ENCODE results near the gene NOXO1.
"Not testable (repeated sequence)": the region's sequence is repeated elsewhere in the genome, so short reads cannot be mapped to it uniquely, and the experiment has no call there.

The NOXO1 gene, protein sequence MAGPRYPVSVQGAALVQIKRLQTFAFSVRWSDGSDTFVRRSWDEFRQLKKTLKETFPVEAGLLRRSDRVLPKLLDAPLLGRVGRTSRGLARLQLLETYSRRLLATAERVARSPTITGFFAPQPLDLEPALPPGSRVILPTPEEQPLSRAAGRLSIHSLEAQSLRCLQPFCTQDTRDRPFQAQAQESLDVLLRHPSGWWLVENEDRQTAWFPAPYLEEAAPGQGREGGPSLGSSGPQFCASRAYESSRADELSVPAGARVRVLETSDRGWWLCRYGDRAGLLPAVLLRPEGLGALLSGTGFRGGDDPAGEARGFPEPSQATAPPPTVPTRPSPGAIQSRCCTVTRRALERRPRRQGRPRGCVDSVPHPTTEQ

DNA sequence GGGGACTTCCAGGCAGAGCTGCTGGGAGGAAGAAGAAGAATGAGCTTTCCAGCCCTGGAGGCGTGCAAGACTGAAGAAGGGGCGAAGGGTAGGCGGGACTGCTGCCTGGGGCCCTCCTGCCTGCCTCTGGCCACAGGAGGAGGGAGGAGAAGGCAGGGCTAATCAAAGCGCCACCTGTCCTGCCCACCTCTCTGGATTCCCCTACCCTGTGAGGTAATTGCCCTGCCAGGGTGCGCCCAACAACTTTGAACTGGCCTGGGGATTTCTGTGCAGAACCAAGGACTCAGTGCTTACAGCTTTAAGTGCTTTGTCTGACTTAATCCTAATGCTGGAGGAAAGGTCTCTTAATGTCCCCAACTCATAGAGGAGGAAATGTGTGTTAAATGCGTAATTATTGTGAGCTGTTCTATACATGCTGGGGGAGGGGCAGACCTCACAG is at the start of gene NOXO1:
NOXO1 (minus strand) TSS at position 72 of the 439 bp plus-strand sequence. CDS start 290 bp downstream, outside the sequence.
- DNase-seq (ENCODE audit: low spot score), result no peak

DNA sequence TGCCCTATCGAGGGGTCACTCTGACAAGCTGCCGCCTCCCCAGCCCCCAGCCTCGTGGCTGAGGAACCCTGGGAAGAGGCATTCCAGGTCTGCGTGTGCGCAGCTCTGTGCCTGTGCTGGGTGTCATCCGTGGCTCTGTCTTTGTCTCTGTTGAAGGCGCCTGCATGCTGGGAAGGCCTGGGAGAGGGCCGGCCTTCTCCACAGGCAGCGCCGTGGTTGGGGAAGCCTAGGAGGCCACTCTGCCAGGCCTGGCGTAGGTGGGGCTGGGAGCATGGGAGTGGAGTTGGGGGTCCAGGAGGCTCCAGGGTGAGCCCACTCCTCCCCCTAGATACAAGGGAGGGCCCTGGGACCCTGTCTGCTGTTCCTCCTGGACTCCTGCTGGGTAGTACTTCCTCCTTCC is 48.8 kb upstream of the NOXO1 start:
- DNase-seq (ENCODE audit: low spot score), result no peak

DNA sequence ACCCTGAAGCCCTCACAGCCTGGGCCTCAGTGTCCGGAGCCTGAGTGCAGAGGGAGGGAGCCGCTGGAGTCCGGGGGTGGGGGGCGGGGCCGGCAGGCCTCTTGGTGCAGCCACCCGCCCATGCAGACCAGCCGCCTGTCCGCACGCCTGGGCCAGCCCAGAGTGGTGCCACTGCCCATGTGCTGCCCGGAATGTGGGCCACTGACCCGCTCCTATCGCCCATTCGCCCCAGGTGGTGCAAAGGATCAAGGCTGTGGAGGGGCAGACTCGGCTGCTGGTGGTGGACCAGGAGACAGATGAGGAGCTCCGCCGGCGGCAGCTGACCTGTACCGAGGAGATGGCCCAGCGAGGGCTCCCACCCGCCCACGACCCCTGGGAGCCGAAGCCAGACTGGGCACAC is 48.1 kb upstream of the NOXO1 start:
- DNase-seq (ENCODE audit: low spot score), result no peak

DNA sequence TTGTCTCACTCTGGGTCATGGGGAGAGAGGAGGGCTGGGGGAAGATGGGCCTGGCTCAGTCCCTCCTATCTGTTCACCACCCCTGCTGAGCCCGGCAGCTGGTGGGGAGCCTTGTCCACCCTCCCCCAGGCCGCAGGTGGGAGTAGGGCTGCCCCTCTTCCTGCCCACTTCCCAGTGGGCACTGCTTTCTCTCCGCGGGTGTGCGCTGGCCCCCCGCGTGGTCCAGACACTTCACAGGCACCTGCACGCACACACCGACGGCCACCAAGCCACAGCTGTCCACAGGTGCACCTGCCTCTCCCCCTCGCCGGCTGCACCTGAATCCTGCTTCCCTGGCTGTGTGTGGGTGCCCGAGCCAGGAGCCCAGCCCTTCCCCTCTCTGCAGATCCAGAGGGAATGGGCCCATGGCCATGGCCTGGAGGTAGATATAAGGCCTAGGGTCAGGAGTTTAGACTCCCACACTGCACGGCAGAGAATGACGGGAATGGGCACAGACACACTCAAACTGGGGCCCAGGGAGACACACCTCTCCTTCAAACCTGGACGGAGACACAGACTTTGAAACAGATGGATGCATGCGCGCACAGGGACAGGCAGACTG is 47.5 kb upstream of the NOXO1 start:
- DNase-seq (ENCODE audit: low spot score), result no peak

DNA sequence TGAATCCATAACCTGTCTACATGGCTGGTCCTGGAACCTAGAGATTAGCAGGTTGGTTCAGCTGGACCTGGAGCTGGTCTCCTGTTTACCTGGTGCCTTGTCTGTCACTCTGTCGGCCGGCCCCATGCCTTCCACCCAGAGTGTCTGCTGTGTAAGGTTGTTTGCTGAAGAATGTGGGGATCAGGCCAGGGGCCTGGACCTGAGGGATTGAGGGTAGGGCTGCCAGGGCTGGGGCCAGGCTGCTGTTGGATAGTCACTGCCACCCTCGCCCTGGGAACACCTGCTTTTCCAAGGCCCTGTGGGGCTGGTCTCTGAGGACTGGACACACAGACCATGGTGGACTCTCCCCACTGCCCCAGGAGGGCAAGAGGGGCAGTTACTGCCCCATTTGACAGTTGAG is 46.9 kb upstream of the NOXO1 start:
- no peak for DNase-seq (ENCODE audit: low spot score)

DNA sequence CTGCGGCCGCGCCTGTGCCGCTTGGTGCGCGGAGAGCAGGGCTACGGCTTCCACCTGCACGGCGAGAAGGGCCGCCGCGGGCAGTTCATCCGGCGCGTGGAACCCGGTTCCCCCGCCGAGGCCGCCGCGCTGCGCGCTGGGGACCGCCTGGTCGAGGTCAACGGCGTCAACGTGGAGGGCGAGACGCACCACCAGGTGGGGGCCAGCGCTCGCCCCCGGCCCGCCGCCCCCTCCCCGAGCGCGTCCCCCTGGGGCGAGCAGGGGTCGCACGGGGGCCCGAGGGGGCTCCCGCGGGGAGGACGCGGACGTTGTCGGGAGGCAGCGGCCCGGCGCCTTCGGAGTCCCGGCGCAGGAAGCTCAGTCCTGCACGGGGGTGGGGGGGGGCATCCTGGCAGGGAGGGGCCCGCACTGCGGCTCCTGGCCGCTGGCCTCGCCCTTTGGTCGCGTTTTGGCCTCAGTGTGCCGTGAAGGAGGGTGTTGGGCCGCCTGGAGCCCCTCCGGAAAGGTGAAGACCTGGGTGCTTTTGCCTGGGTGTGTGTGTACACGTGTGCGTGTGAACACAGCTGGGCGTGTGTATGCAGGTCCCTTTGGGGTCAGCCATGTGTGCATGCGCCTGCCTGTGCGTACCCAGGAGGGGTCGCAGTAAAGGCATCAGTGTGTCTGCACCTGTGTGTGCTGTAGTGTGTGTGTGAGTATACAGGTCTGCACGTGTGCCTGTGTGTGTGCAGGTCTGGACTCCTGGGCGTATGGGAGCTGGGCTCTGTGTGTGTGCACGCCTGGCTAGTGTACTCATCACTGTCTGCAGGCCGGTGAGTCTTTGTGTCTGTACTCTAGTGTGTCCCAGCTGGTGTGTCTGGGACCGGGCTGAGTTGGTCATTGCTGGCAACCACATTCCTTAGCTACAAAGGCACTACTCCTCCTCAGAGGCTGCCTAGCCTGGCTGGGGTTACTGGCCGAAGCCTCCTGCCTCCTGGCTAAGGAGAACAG is 46.0 kb upstream of the NOXO1 start:
- no peak for DNase-seq (ENCODE audit: low spot score)

DNA sequence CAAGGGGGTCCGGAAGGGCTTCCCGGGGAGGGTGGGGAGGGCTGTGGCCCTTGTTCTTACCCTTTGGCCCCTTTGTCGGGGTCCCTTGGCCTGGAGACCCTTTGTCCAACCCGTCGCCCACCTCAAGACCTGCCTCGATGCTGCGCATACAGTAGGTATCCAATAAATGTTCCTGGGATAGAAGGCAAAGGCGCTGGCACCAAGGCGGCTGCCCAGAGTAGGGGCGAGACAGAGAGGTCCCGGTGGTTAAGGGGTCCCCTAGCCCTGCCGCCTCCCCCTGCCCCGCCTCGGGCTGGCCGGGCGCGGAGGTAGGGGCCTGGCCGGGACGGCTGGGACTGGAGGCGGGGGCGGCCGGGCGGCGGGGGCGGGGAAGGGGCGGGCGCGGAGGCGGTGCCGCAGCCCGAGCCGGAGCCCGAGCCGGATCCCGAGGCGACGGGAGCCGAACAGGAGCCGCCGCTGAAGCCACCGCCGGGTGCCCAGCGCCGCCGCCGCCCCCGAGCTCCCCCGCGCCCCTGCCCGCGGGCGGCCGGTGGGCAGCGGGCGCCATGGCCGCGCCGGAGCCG is 45.3 kb upstream of the NOXO1 start, which contains the start of gene NHERF2:
NHERF2 (plus strand) TSS at position 442 of the 563 bp plus-strand sequence; CDS start at position 546, 104 bp downstream.
- DNase-seq (ENCODE audit: low spot score), result peak; percentile 33

DNA sequence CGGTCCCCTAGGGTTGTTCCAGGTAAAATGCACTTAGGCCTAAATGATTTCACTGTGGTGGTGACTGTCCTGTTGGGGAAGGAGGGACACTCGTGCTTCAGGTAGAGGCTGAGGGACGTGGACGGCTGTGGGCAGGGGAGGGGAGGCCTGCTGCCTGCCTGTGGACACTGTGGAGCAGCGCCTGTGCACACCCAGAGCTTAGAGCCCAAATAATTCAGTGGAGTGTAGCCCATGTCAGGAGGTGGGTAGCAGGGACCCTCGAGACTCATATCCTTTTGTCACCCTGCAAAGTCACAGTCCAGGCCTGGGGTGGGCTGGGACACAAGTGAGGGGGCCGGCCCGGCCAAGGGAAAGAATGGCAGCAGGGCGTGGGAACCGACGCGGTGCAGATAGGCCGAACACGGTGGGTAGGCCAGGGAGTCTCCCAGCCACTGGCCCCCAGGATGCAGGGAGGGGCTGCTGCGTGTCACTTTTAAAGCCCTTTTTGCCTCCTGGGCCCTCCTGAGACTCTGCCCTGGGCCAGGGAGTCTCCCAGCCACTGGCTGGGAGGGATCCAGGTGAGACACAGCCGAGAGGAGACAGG is 44.7 kb upstream of the NOXO1 start:
- DNase-seq (ENCODE audit: low spot score), result no peak

DNA sequence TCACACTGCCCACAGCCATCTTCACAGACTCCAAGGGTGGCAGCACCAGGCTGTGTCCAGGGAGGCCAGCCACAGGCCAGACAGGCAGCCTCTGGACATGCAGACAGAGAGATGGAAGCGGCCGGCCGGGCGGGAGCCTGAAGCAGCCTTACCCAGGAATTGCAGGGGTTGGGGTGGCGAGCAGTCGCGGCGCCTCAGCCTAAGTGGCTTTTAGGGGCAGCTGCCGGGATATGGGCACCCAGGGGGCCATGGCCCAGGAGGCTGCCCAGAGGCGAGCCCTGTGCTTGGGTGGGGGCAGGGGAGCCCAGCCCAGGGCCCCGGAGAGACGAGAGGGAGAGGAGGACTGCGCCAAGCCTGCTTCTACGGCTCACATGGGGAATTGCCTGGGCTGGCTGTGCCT is 44.0 kb upstream of the NOXO1 start:
- no peak for DNase-seq (ENCODE audit: low spot score)

DNA sequence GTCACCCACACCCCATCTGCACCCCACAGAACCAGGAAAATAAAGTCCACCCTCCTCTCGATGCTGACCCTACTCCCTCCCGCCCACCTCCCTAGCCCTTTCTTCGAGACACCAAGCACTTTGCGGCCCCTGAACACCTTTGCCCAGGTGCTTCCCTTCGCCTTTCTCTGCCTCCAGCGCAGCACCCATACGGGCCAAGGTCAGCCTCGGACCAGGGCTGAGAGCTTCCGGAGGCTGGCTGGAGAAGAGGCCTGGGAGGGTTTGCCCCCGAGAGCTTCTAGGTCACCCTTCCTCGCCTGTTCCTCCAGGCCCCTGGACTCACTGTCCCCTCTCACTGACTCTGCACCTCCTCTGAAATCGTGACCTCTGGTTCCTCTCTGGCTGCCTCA is 42.8 kb upstream of the NOXO1 start:
- no peak for DNase-seq (ENCODE audit: low spot score)

DNA sequence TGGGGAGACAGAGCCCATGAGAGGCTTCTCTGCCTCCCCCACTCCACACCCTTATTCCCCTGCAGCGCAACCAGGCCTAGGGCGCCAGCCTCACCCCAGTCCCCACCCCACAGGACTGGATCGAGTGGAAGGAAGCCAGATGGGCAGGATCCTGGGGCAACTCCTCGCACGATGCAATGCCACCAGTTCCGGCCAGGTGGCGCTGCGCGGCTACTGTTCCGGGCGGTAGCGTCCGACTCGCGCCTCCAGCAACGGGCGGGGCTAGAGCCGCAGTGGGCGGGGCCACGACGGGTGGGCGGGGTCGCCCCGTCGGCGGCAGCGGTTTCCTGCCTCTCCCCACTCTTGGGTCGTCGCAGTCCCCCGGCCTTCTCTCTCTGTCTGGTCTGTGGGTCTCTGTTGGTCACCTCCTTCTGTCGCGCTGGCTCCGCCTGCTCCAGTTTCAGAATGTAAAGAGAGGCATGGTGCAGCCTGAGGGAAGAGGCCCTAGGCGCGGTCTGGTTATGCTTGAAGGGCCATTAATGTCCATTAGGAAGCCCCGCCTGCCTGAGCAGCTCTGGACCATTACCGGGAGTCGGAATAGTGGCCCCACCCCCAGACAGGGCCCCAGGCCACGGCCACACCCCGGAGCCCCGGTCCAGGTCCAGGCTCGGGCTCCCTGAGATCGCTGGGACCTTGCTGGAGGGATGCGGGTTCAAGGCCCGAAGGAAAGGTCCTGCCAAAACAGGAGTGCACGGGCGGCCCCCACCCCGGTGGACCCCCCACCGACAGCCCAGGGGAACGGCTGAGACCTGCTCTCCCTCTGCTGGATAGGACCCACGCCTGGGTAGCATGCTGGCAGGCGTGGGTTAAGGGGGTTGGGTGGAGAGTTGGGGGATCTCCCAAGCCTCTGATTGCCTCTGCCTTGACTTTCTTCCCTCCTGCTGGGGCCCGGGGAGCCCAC is 42.1 kb upstream of the NOXO1 start:
- peak; percentile 94 for DNase-seq (ENCODE audit: low spot score)

DNA sequence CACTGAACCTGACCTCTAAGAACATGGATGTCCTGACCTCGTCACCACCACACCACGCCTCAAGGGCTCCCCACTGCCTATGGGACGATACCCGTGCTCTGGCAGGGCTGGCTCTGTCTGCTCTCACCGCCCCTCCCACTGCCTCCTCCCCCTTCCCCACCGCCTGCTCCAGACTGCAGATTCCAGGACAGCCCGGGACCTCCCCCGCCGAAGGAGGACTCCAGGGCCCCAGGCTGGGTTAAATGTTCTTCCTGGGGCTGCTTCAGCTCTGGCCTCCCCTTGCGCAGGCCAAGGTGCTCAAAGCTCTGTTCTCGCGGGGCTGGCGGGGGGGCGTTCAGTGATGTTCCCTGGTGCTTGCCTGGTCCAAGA is 41.4 kb upstream of the NOXO1 start:
- DNase-seq (ENCODE audit: low spot score), result no peak

DNA sequence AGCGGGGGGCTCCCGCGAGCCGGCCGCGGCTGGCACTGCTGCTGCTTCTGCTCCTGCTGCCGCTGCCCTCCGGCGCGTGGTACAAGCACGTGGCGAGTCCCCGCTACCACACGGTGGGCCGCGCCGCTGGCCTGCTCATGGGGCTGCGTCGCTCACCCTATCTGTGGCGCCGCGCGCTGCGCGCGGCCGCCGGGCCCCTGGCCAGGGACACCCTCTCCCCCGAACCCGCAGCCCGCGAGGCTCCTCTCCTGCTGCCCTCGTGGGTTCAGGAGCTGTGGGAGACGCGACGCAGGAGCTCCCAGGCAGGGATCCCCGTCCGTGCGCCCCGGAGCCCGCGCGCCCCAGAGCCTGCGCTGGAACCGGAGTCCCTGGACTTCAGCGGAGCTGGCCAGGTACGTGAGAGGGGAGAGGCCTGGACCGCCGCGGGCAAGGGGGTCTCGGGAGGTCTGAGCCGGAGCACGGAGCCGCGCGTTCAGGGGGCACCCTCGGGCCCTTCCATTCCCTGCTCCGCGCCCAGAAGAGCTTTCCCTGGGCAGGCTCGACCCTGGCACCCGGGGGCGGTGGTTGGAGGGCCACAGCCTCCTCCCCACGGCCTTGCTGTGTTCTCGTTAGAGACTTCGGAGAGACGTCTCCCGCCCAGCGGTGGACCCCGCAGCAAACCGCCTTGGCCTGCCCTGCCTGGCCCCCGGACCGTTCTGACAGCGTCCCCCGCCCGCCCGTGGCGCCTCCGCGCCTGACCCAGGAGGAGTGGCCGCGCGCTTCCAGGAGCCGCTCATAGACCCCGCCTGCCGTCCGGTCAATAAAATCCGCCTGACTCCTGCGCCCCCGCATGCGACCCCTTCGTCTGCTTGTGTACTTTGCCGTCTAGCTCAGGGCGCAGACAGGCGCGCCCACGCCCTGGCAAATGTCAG is 38.9 kb upstream of the NOXO1 start:
- DNase-seq (ENCODE audit: low spot score), result no peak

DNA sequence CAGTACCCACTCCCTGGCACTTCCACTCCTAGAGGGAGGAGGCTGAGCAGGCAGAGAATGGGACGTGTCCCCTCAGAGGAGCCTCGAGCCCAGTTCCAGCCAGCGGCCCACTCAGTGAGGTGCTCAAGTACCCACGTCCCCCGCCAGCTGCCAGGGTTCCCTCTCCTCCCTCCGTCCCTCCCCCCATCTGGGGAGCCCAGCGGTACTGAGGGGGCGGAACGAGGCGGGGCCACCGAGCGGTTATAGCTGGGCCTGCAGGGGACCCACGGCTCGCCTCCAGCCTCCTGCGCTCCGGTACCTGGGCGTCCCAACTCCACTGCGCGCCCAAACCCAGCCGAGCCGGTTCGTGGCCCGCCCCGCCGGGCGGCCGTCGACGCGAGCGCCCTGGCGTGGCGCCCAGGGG is 38.2 kb upstream of the NOXO1 start, which contains the start of gene NPW:
NPW (plus strand) TSS at position 268 of the 403 bp plus-strand sequence.
- DNase-seq (ENCODE audit: low spot score), result no peak

DNA sequence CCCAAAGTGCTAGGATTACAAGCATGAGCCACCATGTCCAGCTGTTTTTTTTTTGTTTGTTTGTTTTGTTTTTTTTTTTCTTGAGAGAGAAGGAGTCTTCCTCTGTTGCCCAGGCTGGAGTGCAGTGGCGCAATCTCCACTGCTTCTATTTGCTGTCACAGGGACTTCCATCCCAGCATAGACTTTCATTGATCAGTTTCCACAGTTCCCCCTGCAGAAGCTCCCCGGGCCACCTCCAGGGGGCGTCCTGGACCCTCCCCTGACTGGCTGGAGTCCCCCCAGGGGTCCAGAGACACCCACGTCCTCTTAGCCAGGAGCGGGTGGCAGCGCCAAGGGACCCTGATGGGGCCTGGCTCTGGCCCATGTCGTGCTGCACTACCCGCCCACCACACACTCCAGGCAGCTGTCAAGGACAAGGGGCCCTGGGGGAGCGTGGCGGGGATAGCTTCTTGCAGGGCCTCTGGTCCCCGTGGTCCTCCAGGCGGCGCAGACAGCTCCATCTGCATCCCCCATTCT is 35.2 kb upstream of the NOXO1 start:
- no peak for DNase-seq (ENCODE audit: low spot score)

DNA sequence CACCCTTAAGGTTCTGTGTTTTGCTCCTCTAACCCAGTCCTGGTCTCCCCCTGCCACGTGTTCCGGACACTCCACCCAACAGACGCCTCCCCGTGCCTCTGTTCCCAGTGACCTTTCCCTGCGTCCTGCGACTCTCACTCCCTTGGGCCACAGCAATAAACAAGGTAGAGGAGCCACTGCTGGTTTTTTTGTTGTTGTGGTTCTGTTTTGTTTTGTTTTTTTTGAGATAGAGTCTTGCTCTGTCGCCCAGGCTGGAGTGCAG is 34.6 kb upstream of the NOXO1 start:
- no peak for DNase-seq (ENCODE audit: low spot score)

DNA sequence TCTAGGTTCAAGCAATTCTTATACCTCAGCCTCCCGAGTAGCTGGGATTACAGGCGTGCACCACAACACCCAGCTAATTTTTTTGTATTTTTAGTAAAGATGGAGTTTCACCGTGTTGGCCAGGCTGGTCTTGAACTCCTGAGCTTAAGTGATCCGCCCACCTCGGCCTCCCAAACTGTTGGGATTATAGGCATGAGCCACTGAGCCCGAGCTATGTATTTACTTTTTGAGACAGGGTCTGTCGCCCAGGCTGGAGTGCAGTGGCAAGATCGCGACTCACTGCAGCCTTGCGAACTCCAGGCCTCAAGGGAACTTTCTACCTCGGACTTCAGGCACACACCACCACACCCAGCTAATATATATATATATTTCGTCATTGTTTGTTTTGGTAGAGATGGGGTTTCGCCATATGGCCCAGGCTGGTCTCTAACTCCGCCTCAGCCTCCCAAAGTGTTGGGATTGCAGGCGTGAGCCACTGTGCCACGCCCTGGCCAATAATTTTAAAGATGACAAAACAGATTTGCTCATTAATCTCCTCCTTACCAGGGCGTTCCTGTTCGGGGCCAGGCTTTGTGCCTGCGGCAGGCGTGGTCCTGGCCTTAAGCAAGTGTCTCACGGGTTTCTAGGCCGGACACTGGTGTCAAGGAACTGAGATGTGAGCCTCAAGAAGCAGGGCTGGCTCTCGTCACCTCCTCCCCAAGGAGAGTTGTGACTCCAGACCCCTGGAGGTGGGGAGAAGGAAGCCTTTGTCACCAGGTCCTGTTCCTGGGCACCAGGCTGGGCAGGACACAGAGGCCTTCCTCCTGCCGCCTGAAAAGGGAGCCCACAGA is 34.1 kb upstream of the NOXO1 start:
- no peak for DNase-seq (ENCODE audit: low spot score)

DNA sequence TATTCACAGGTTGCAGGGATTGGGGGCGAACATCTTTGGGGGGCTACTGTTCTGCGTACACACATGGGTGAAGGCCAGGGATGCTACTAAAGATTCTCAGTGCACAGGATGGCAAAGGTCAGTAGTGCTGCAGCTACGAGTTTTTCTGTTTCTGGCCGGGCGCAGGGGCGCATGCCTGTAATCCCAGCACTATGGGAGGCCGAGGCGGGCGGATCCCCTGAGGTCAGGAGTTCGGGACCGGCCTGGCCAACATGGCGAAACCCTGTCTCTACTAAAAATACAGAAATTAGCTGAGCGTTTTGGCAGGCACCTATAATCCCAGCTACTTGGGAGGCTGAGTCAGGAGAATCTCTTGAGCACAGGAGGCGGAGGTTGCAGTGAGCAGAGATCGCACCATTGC is 32.3 kb upstream of the NOXO1 start:
- DNase-seq (ENCODE audit: low spot score), result no peak

DNA sequence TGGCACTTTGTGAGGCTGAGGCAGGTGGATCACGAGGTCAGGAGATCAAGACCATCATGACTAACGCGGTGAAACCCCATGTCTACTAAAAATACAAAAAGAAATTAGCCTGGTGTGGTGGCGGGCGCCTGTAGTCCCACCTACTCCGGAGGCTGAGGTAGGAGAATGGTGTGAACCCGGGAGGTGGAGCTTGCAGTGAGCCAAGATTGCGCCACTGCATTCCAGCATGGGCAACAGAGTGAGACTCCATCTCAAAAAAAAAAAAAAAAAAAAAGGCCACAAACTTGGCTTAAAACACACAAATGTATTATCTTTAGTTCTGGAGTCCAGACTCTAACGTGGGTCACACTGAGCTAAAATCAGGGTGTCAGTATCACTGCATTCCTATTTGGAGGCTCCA is 30.5 kb upstream of the NOXO1 start:
- not testable (repeated sequence) for DNase-seq (ENCODE audit: low spot score)

All from CD4-positive, alpha-beta T cell treated with Interleukin-6 at 100 ng/mL for 8 hours (primary cell).